Hindlimb muscle (tissue), 1 donor: ENCODE results near the gene EPHB1. TPM values are rescaled to one million over a fixed set of nuclear protein-coding genes. Genes with fewer than 3 reads are reported as not detected.

Source experiments
- DNase-seq: peaks from one replicate; pipeline ENCODE4 v3.0.0-alpha.2; 2013
- polyA plus RNA-seq: library from polyadenylated mRNA; unstranded; fragments of 120-200 nt; gene quantifications from one replicate; pipeline ENCODE4 v1.2.1, GENCODE V29; 2013; ENCODE audit not compliant: insufficient read length

The EPHB1 gene
- polyA plus RNA-seq, 1 donor, result 61.0 TPM

GRCh38 chr3:135268941-135269532 is 474.0 kb downstream of the EPHB1 start:
- DNase-seq, result no peak

- no peak for DNase-seq
Observed at GRCh38 chr3:135271177-135272025, 476.3 kb downstream of the EPHB1 start.

GRCh38 chr3:135272026-135272669 is 477.1 kb downstream of the EPHB1 start:
- DNase-seq, result no peak

- DNase-seq, result no peak
Observed at GRCh38 chr3:135292162-135292561, 497.1 kb downstream of the EPHB1 start.

- DNase-seq, result no peak
Observed at GRCh38 chr3:135301670-135302069, 506.6 kb downstream of the EPHB1 start.

GRCh38 chr3:135304378-135304777 is 509.3 kb downstream of the EPHB1 start:
- no peak for DNase-seq

Other genes starting within 250 kb of the EPHB1 start
- 96.9 TPM for gene KY, start 144.2 kb upstream of the EPHB1 start, polyA plus RNA-seq